ENCODE results near the gene GPR37L1. TPM values are rescaled to one million over a fixed set of nuclear protein-coding genes. Genes with fewer than 3 reads are reported as not detected.
A peak's percentile ranks its signal among the peaks of the same experiment; 100 is the strongest.
"Not testable (repeated sequence)": the region's sequence is repeated elsewhere in the genome, so short reads cannot be mapped to it uniquely, and the experiment has no call there.

GPR37L1 gene
- total RNA-seq, 1 experiment from 2014 or later: not detected

GRCh38 chr1:202144402-202145067, 21.8 kb downstream of the GPR37L1 start, which contains the start of gene ARL8A:
Gene ARL8A (minus strand): TSS chr1:202144737. CDS start chr1:202144572, 165 bp downstream.
- Histone ChIP-seq H3K27me3 (no peaks in the 10 kb centered on the region), H3K4me3 (peak within 1 kb of the TSS; percentile 93), H3K9me3 (no peaks in the 10 kb centered on the region), H3K36me3 (peaks cover 14% of the 10 kb centered on the region)
- DNase-seq: peak; percentile 74

DNA sequence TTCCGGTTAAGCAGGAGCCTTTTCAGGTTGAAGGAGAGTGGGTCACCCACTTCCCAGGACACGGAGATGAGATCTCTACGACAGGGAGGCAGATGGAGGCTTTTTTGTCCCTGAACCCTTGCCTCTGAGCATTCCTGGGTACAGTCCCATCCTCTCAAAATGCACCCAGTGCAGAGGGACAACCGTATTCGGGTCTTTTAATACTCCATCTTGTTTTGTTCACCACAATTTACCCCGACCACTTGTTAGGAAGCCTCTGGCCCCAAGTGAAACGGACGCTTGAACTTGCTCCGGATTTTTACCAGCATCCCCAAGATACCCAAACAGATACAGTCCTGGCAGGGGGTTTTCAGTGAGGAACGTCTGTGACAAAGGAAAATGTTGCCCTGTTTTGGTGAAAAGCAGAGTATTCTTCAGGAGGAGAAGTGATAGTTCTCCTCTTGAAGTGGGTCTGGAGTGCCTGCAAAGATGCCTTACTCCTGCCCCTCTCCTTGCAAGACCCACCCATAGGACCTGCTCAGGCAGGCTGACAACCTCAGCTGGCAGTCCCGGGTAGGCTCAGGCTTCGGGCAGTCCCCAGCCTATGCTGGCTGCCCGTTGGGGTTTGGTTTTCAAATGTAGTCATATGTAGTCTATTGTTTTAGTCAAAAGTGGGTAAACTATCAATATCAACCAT, 22.5 kb downstream of the GPR37L1 start:
- Histone ChIP-seq H3K36me3 (peaks cover 11% of the 10 kb centered on the region), H3K9me3 (no peaks in the 10 kb centered on the region), H3K4me3 (peak overlapping the region; percentile 93), H3K27me3 (no peaks in the 10 kb centered on the region)
- DNase-seq: no peak

GRCh38 chr1:202145744-202146140, 23.0 kb downstream of the GPR37L1 start:
- not testable (repeated sequence) for H3K9me3 ChIP-seq, H3K27me3 ChIP-seq, DNase-seq
- Histone ChIP-seq H3K36me3 (peaks cover 11% of the 10 kb centered on the region), H3K4me3 (peak overlapping the region; percentile 93; the same call in 1 of the 2 replicates)

DNA sequence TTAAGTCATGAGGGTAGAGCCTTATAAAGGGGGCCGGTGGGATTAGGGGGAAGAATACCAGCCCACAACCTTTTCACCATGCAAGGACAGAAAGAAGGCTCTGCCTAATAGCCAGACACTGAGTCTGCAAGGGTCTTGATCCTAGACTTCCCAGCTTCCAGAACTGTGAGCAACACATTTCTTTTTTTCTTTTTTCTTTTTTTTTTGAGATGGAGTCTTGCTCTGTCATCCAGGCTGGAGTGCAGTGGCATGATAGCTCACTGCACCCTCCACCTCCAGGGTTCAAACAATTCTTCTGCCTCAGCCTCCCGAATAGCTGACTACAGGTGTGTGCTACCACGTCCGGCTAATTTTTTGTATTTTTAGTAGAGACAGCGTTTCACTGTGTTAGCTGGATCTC, 23.6 kb downstream of the GPR37L1 start:
- H3K4me3 ChIP-seq: no peak overlapping the region
- no peaks in the 10 kb centered on the region for H3K9me3 ChIP-seq
- no peak for DNase-seq
- no peaks in the 10 kb centered on the region for H3K27me3 ChIP-seq
- H3K36me3 ChIP-seq: peaks cover 6% of the 10 kb centered on the region

DNA sequence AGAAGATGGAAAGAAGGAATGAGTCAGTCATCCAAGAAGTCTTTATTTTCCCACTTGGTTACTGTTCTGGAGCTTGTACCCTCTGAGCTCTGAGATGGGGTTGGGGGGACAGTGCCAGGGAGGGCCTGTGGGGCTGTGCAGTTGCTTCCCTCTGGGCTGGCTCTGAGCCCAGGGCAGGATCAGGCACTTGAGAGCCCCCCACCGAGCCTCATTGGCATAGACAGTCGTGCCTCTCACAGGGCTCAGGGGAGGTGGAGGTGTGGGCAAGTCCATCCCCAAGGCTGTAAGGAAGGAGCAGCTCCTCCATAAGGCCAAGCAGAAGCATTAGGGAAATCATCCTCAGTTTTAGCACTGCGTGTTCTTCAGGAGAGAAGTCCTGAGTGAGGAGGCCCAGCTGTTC, 24.3 kb downstream of the GPR37L1 start:
- H3K36me3 ChIP-seq: peaks cover 3% of the 10 kb centered on the region
- no peak for DNase-seq
- H3K9me3 ChIP-seq: no peaks in the 10 kb centered on the region
- H3K4me3 ChIP-seq: no peak overlapping the region
- H3K27me3 ChIP-seq: no peaks in the 10 kb centered on the region

DNA sequence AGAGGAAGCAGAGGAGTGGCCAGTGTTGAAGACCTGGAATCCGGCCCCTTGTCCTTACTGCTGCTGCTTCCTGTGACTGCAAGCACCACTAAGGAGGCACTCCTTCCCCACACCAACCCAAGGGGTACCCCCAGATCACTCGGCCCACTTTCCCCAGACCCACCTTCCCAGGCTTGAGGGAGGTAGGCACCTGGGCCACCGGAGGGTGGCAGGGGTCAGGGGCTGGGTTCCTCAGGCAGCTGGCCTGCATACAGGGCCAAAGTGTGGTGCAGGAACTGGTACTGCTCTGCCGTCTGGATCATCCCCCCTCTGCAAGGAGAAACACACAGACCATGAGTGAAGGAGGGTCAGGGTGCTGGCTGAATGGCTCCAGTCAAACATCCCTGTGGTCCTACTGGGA, 25.7 kb downstream of the GPR37L1 start:
- no peaks in the 10 kb centered on the region for H3K36me3 ChIP-seq
- H3K9me3 ChIP-seq: no peaks in the 10 kb centered on the region
- no peak for DNase-seq
- H3K4me3 ChIP-seq: no peak overlapping the region
- no peaks in the 10 kb centered on the region for H3K27me3 ChIP-seq

DNA sequence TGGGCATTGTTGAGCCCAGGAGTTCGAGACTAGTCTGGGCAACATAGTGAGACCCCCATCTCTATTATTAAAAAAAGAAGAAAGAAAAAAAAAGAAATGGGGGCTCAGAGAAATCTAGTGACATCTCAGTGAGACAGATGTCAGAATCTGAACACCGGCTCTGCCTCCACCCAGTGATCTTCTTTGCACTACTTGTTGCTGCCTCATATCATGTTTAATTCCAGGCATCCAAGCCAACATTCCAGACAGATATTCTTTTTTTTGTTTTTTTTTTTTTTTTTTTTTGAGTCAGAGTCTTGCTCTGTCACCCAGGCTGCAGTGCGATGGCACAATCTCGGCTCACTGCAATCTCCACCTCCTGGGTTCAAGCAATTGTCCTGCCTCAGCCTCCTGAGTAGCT, 26.8 kb downstream of the GPR37L1 start:
- Histone ChIP-seq H3K27me3 (no peaks in the 10 kb centered on the region), H3K4me3 (no peak overlapping the region), H3K36me3 (no peaks in the 10 kb centered on the region), H3K9me3 (no peaks in the 10 kb centered on the region)
- DNase-seq: no peak

DNA sequence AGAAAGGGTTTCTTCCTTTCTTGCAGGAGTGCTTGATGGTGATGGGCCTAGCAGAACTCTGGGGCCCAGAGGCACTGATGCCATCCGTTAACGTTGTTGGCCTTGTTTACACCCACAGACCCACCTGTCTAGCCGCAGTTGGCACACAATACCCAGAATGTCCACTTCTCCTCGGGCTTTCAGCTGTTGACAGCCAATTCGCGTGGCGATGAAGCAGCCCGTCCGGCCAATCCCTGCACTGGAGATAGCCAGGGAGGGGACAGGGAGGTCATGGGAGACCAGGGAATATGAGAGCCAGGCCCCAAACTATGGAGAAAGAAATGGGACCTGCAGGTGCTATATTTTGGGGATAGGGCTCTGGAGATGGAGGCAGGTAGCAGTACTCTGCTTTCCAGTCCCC, 27.5 kb downstream of the GPR37L1 start:
- no peak for DNase-seq

DNA sequence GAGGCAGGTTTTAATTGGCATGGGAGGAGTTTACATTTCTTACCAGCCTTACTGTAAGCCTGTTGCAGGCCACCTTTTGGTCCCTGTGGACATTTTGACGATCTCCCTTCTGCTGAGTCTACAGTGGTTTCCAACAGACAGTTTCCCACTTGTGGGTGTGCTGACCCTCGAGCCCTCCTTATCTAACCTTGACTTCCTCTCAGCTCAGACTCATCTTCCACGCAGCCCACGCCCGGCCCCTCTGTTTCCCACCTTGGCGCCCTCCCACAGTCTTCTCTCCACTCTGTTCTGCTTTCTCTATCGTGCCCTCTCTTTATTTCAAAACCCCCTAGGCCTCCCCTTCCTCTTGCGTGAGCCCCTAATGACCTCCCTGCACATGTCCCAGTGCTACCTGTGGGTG, 27.9 kb downstream of the GPR37L1 start:
- H3K27me3 ChIP-seq: no peaks in the 10 kb centered on the region
- H3K4me3 ChIP-seq: no peak overlapping the region
- DNase-seq: no peak
- no peaks in the 10 kb centered on the region for H3K36me3 ChIP-seq
- no peaks in the 10 kb centered on the region for H3K9me3 ChIP-seq

More for the DNA sequence above, 27.5 kb downstream of the GPR37L1 start:
- no peak overlapping the region for H3K4me3 ChIP-seq
- no peaks in the 10 kb centered on the region for H3K36me3 ChIP-seq
- no peaks in the 10 kb centered on the region for H3K9me3 ChIP-seq
- no peaks in the 10 kb centered on the region for H3K27me3 ChIP-seq

DNA sequence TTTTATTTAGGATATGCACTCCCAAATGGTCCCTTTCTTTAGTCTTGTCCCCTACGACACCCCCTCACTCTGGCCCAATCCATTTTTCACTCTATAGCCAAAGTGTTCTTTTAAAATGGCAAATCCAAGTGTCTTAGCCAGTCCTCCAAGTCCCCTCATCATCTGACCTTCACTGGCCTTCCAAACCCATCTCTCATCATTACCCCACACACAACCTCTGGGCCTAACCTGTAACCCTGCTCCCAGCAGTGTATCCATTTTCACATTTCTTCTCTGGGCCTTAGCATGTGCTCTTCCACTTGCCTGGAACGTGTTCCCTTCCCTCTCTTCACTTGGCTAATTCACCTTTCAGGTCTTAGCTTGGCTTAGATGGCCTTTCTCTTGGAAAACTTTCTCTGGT, 28.3 kb downstream of the GPR37L1 start:
- H3K9me3 ChIP-seq: no peaks in the 10 kb centered on the region
- no peak for DNase-seq
- H3K27me3 ChIP-seq: no peaks in the 10 kb centered on the region
- no peak overlapping the region for H3K4me3 ChIP-seq
- no peaks in the 10 kb centered on the region for H3K36me3 ChIP-seq

- no peaks in the 10 kb centered on the region for H3K36me3 ChIP-seq
- DNase-seq: no peak
- H3K9me3 ChIP-seq: no peaks in the 10 kb centered on the region
- no peaks in the 10 kb centered on the region for H3K27me3 ChIP-seq
- no peak overlapping the region for H3K4me3 ChIP-seq
These were observed 29.7 kb downstream of the GPR37L1 start for GRCh38 chr1:202152399-202152798.

DNA sequence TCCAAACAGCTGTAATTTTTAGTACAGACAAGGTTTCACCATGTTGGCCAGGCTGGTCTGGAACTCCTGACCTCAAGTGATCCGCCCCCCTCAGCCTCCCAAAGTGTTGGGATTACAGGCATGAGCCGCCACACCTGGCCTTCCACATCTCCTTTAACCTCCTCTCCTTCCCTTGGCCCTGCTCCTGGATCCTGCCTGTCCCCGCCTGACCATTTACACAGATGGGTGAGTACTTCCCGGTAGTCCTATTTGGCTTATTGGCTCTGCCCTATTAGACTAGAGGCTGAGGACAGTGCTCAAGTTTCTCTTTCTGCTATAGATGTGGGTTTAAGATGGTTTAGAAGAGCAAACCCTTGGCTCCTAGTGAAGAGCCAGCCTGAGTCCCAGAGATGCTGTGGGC, 30.6 kb downstream of the GPR37L1 start:
- Histone ChIP-seq H3K36me3 (no peaks in the 10 kb centered on the region), H3K9me3 (no peaks in the 10 kb centered on the region), H3K27me3 (no peaks in the 10 kb centered on the region), H3K4me3 (no peak overlapping the region)
- no peak for DNase-seq

- Histone ChIP-seq H3K36me3 (no peaks in the 10 kb centered on the region), H3K9me3 (no peaks in the 10 kb centered on the region), H3K4me3 (no peak overlapping the region), H3K27me3 (no peaks in the 10 kb centered on the region)
- no peak for DNase-seq
These were observed 31.5 kb downstream of the GPR37L1 start for GRCh38 chr1:202154148-202154765.

DNA sequence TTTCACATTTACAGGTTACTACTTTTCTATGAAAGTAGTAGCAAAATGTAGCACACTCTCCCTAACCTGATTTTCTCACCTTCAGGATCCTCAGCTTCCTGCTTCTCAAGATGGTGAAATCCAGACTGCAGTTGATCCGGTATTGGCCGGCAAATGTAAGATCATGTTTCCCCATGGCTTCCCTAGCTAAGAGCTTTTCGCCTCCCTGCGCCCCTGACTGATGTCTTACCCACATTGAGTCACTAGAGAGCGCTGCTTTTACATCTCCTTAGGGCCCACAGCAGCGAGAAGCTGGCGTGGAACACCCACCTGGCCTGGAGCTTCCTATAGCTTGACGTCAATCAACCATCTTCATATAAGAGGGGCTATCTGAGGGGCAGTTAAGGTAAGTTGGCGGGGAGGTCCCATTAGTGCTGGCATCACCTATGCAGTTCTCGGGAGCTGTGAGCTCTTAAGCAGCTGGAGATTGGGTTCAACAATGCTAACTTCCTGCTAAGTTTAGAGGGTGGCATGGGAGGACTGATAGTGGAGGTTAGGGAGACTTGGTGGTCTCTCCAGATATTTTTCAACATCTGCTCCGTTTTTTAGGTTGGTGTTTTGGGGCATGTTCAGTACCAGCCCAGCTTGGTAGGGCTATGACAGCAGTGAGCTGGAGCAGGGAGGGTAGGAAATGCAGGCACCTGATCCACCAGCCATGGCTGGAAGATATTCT, 32.2 kb downstream of the GPR37L1 start:
- Histone ChIP-seq H3K27me3 (no peaks in the 10 kb centered on the region), H3K4me3 (no peak overlapping the region), H3K9me3 (no peaks in the 10 kb centered on the region), H3K36me3 (no peaks in the 10 kb centered on the region)
- DNase-seq: peak; percentile 46

DNA sequence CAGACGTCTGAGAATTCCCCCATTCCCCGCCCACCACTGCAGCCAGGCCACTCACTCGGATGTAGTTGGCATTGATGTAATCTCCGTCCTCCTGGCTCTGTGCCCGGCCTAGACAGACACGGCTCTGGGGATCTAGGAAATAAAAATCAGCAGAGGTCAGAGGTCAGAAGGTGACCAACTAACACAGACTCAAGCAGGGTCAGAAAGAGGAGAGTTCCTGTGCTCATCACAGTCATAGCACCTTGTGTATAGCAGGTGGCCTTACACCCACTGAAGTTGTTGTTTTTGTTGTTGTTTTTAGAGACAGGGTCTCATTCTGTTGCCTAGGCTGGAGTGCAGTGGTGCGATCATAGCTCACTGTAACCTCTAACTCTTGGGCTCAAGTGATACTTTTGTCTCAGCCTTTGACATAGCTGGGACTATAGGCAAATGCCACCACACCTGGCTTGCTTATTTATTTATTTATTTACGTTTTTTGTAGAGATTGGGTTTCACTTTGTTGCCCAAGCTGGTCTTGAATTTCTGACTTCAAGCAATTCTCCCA, 32.8 kb downstream of the GPR37L1 start:
- no peaks in the 10 kb centered on the region for H3K36me3 ChIP-seq
- H3K27me3 ChIP-seq: no peaks in the 10 kb centered on the region
- no peak overlapping the region for H3K4me3 ChIP-seq
- no peaks in the 10 kb centered on the region for H3K9me3 ChIP-seq
- DNase-seq: peak; percentile 67

- Histone ChIP-seq H3K9me3 (no peaks in the 10 kb centered on the region), H3K4me3 (no peak overlapping the region), H3K27me3 (no peaks in the 10 kb centered on the region), H3K36me3 (no peaks in the 10 kb centered on the region)
- DNase-seq: no peak
These were observed 33.9 kb downstream of the GPR37L1 start for GRCh38 chr1:202156590-202156989.

GRCh38 chr1:202157945-202158344, 35.2 kb downstream of the GPR37L1 start:
- no peaks in the 10 kb centered on the region for H3K36me3 ChIP-seq
- DNase-seq: no peak
- H3K27me3 ChIP-seq: no peaks in the 10 kb centered on the region
- H3K9me3 ChIP-seq: no peaks in the 10 kb centered on the region
- no peak overlapping the region for H3K4me3 ChIP-seq
